Measurements from ENCODE around the gene HOXB4. TPM values are rescaled to one million over a fixed set of nuclear protein-coding genes. Genes with fewer than 3 reads are reported as not detected.

Gene HOXB4
- total RNA-seq: 1 to 10 TPM; 6.2 to 7.0 TPM

DNA sequence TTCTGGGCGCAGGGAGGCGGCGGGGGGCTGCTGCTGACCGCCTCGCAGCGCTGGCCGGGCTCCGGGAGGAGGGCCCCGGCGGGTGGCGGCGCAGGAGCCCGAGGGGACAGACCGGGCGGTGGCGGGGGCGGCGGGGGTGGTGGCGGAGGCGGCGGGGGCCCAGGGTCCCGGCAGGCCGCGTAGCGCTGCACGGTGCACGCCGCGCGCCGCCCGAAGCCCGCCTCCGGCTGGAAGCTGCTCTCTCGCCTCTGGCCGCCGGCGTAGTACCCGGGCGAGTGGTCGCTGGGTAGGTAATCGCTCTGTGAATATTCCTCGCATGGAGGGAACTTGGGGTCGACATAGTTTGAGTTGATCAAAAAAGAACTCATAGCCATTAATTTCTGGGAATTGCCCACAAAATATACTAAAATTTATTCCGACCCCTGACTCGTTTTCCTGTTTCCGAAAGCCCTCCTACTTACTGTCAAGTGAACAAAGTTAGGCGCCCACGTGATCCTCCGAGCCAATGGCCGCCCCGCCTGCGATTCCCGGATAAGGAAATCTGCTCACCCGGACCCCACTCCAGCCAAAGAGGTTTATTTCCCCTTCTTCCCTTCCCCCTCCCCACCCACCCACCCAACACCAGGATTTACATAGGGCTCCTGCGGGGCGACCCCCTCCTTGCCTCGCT lies at the start of gene HOXB4:
Gene HOXB4, minus strand, starts transcription at position 405 of the 670 bp plus-strand sequence. Its CDS starts 31 bp downstream, at position 374.
- H3K27me3 Mint-ChIP-seq: peaks cover 43% of the 10 kb centered on the region

GRCh38 chr17:48627118-48627597 lies 49.0 kb upstream of the HOXB4 start:
- no peaks in the 10 kb centered on the region for H3K9me3 Mint-ChIP-seq
- no peak overlapping the region for H3K27ac Mint-ChIP-seq
- peaks cover 93% of the 10 kb centered on the region for H3K27me3 Mint-ChIP-seq
- ChIA-PET CTCF (interaction anchor here (0.6 to 1.1 kb wide), 3 partner anchors 9 to 276 kb away, joined by 3 to 4 read pairs (median 3); no protein-coding TSS in a partner anchor), POLR2A (interaction anchor here (1.0 to 2.8 kb wide), 3 partner anchors 9 to 17 kb away, joined by 4 to 10 read pairs (median 4); no protein-coding TSS in a partner anchor)
- no peak for DNase-seq
- H3K36me3 Mint-ChIP-seq (ENCODE audit: low read depth): no peaks in the 10 kb centered on the region
- H3K4me3 Mint-ChIP-seq: peak overlapping the region; percentile 74
- H3K4me1 Mint-ChIP-seq: peaks cover 19% of the 10 kb centered on the region

More for the DNA sequence above, at the start of gene HOXB4:
- H3K4me3 Mint-ChIP-seq: peak within 1 kb of the TSS; percentile 94
- ChIA-PET CTCF (interaction anchor here (1.1 kb wide), 1 partner anchor 226 kb away, joined by 5 read pairs; no protein-coding TSS in a partner anchor), POLR2A (interaction anchor here (0.6 to 1.3 kb wide), 3 partner anchors 31 to 34 kb away, joined by 3 read pairs; no protein-coding TSS in a partner anchor)
- peaks cover 63% of the 10 kb centered on the region for H3K4me1 Mint-ChIP-seq
- H3K27ac Mint-ChIP-seq: peak within 1 kb of the TSS; percentile 78
- peak; percentile 80 for DNase-seq
- H3K36me3 Mint-ChIP-seq (ENCODE audit: low read depth): peaks cover 17% of the 10 kb centered on the region
- H3K9me3 Mint-ChIP-seq: no peaks in the 10 kb centered on the region

- H3K36me3 Mint-ChIP-seq (ENCODE audit: low read depth): no peaks in the 10 kb centered on the region
- peaks cover 17% of the 10 kb centered on the region for H3K4me1 Mint-ChIP-seq
- ChIA-PET POLR2A (interaction anchor here (0.7 to 2.8 kb wide), 5 partner anchors 9 to 38 kb away, joined by 3 to 10 read pairs (median 4); no protein-coding TSS in a partner anchor), CTCF (interaction anchor here (0.6 to 1.8 kb wide), 8 partner anchors 8 to 655 kb away, joined by 3 to 20 read pairs (median 4); partner anchors contain the start of gene CDK5RAP3)
- H3K27me3 Mint-ChIP-seq: peaks cover 91% of the 10 kb centered on the region
- H3K27ac Mint-ChIP-seq: peak within 1 kb of the TSS; percentile 42
- H3K9me3 Mint-ChIP-seq: no peaks in the 10 kb centered on the region
- peak within 1 kb of the TSS; percentile 74 for H3K4me3 Mint-ChIP-seq
- DNase-seq: peak; percentile 49
Observed at GRCh38 chr17:48626245-48627117, 48.3 kb upstream of the HOXB4 start, which contains the start of gene HOXB9. Gene HOXB9, minus strand, starts transcription at chr17:48626358. Its CDS starts 89 bp downstream, at chr17:48626269.

GRCh38 chr17:48625495-48626244 lies 47.5 kb upstream of the HOXB4 start:
- ChIA-PET CTCF (interaction anchor here (0.7 to 1.8 kb wide), 5 partner anchors 10 to 654 kb away, joined by 3 to 20 read pairs (median 5); partner anchors contain the start of gene CDK5RAP3), POLR2A (interaction anchor here (0.7 to 2.8 kb wide), 5 partner anchors 10 to 38 kb away, joined by 3 to 10 read pairs (median 4); no protein-coding TSS in a partner anchor)

DNA sequence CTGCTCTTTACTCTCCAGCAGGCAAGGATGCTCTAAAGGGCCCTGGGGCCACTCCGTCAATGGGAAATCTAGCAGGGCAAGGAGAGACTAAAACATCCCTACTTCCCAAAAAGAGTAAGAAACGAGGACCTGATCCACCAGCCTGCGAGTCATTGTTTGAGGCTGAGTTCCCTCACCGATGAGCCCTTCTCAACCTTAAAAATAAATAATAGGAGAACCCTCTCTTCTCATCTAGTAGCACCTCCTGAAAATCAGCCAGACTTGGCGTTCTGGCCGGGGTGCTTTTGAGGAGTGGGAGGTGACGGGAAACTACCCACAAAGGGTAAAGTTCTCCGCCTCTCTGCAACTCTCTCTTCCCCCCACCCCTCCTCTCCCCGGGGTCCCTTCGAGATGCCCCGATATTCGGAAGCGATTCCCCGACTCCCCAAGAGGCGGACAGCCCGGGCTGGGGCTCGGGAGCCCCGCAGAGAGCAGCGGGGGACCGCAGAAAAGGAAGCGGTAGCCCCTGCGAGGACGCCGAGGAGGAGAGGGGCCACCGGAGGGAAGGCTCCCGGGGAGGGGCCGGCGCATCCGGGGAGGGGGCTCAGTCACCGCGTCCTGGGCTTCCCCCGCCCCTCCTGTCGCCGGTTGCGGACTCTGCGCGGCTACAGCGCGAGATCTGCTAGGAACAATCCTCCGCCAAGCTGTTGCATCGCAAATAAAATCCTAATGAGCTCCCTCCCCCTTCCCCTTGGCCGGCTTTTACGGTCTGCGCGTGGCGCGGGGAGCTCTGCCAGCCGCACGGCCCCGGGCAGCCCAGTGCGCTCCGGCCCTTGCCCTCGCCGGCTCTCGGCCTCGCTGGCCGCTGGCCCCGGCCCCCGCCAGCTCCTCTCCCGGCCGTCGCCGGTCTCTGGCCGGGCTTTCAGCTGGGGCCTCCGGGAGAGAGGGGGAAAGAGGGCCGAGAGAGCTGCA lies 46.7 kb upstream of the HOXB4 start:
- no peak overlapping the region for H3K27ac Mint-ChIP-seq
- ChIA-PET CTCF (interaction anchor here (0.6 to 3.5 kb wide), 7 partner anchors 8 to 545 kb away, joined by 3 to 27 read pairs (median 5); no protein-coding TSS in a partner anchor), POLR2A (interaction anchor here (0.8 to 2.8 kb wide), 3 partner anchors 10 to 15 kb away, joined by 3 to 10 read pairs (median 10); no protein-coding TSS in a partner anchor)
- no peaks in the 10 kb centered on the region for H3K9me3 Mint-ChIP-seq
- DNase-seq: no peak
- H3K4me1 Mint-ChIP-seq: peaks cover 17% of the 10 kb centered on the region
- H3K4me3 Mint-ChIP-seq: peak overlapping the region; percentile 74
- H3K36me3 Mint-ChIP-seq (ENCODE audit: low read depth): no peaks in the 10 kb centered on the region
- H3K27me3 Mint-ChIP-seq: peaks cover 92% of the 10 kb centered on the region

More at GRCh38 chr17:48625495-48626244, 47.5 kb upstream of the HOXB4 start:
- no peaks in the 10 kb centered on the region for H3K9me3 Mint-ChIP-seq
- peak; percentile 53 for DNase-seq
- no peaks in the 10 kb centered on the region for H3K36me3 Mint-ChIP-seq (ENCODE audit: low read depth)
- H3K27me3 Mint-ChIP-seq: peaks cover 92% of the 10 kb centered on the region
- peak overlapping the region; percentile 74 for H3K4me3 Mint-ChIP-seq
- peaks cover 17% of the 10 kb centered on the region for H3K4me1 Mint-ChIP-seq
- no peak overlapping the region for H3K27ac Mint-ChIP-seq

- no peak overlapping the region for H3K4me3 Mint-ChIP-seq
- POLR2A ChIA-PET: interaction anchor here (2.8 kb wide), 1 partner anchor 12 kb away, joined by 10 read pairs; no protein-coding TSS in a partner anchor
- H3K27me3 Mint-ChIP-seq: peaks cover 91% of the 10 kb centered on the region
Observed at GRCh38 chr17:48624118-48624517, 46.0 kb upstream of the HOXB4 start.

DNA sequence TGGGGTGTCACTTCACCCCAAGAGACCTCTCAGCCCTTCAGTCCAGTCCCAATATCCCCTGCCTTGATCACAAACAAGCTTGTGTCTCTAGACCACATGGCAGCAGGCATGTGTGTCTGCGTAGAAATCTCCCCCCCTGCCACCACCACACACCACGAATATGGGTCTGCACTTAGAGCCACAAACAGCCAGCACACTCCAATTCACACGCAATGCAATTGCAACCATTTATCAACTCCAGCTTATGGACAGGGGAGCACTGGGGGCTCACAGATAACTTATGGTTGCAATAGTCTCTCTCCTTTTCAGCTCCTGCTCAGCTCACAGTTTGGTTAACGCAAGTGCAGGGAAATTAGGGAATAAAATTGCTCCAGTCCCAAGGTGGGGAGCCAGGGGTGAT lies 45.4 kb upstream of the HOXB4 start:
- Mint-ChIP-seq H3K27ac (no peak overlapping the region), H3K4me3 (no peak overlapping the region), H3K9me3 (no peaks in the 10 kb centered on the region), H3K36me3 (ENCODE audit: low read depth) (no peaks in the 10 kb centered on the region), H3K4me1 (peaks cover 22% of the 10 kb centered on the region), H3K27me3 (peaks cover 91% of the 10 kb centered on the region)
- no peak for DNase-seq
- POLR2A ChIA-PET: no interaction called here
- CTCF ChIA-PET: interaction anchor here (1.2 to 3.5 kb wide), 4 partner anchors 9 to 544 kb away, joined by 3 to 27 read pairs (median 4); no protein-coding TSS in a partner anchor

More at GRCh38 chr17:48624118-48624517, 46.0 kb upstream of the HOXB4 start:
- H3K27ac Mint-ChIP-seq: no peak overlapping the region
- DNase-seq: no peak
- H3K9me3 Mint-ChIP-seq: no peaks in the 10 kb centered on the region
- CTCF ChIA-PET: interaction anchor here (1.2 to 3.5 kb wide), 4 partner anchors 9 to 544 kb away, joined by 3 to 27 read pairs (median 4); no protein-coding TSS in a partner anchor
- H3K36me3 Mint-ChIP-seq (ENCODE audit: low read depth): no peaks in the 10 kb centered on the region
- H3K4me1 Mint-ChIP-seq: peaks cover 20% of the 10 kb centered on the region

DNA sequence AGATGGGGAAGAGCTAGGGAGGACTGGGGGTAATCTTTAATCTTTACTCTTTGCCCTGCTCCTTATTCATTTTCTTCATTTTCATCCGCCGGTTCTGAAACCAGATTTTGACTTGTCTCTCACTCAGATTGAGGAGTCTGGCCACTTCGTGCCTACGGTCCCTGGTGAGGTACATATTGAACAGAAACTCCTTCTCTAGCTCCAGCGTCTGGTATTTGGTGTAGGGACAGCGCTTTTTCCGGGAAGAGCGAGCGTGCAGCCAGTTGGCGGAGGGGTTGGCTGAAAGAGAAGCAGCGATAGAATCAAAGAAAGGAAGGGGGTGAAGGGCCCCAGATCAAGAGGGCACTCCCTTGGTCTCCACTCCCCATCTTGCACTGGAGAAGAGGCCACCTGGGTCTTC lies 44.7 kb upstream of the HOXB4 start:
- POLR2A ChIA-PET: interaction anchor here (0.8 kb wide), 1 partner anchor 14 kb away, joined by 3 read pairs; no protein-coding TSS in a partner anchor
- CTCF ChIA-PET: interaction anchor here (1.2 to 3.5 kb wide), 3 partner anchors 10 to 13 kb away, joined by 5 to 27 read pairs (median 9); no protein-coding TSS in a partner anchor

GRCh38 chr17:48621410-48622392 lies 43.6 kb upstream of the HOXB4 start:
- no peak overlapping the region for H3K4me3 Mint-ChIP-seq
- POLR2A ChIA-PET: no interaction called here

More for the DNA sequence above, 44.7 kb upstream of the HOXB4 start:
- peaks cover 27% of the 10 kb centered on the region for H3K4me1 Mint-ChIP-seq
- no peaks in the 10 kb centered on the region for H3K9me3 Mint-ChIP-seq
- no peak for DNase-seq
- peaks cover 91% of the 10 kb centered on the region for H3K27me3 Mint-ChIP-seq
- H3K36me3 Mint-ChIP-seq (ENCODE audit: low read depth): no peaks in the 10 kb centered on the region
- H3K27ac Mint-ChIP-seq: no peak overlapping the region
- H3K4me3 Mint-ChIP-seq: no peak overlapping the region

More at GRCh38 chr17:48621410-48622392, 43.6 kb upstream of the HOXB4 start:
- H3K27ac Mint-ChIP-seq: no peak overlapping the region
- no peak for DNase-seq
- H3K4me1 Mint-ChIP-seq: peaks cover 32% of the 10 kb centered on the region
- CTCF ChIA-PET: interaction anchor here (1.2 to 4.1 kb wide), 5 partner anchors 9 to 29 kb away, joined by 3 to 27 read pairs (median 9); partner anchors contain the start of gene HOXB5
- no peaks in the 10 kb centered on the region for H3K9me3 Mint-ChIP-seq
- no peaks in the 10 kb centered on the region for H3K36me3 Mint-ChIP-seq (ENCODE audit: low read depth)
- H3K27me3 Mint-ChIP-seq: peaks cover 91% of the 10 kb centered on the region

Measured in activated CD4-positive, alpha-beta memory T cell treated with anti-CD3 and anti-CD28 coated beads, Interleukin-2, amount 10 ng/mL, durations not matched to agents 7 days and 5 days (primary cell).